SU-DHL-6 (cell line): ENCODE results near the gene CETP.
A peak's percentile ranks its signal among the peaks of the same experiment; 100 is the strongest.

Source experiments
- H2AFZ ChIP-seq: fragments of 200-600 bp; sonication (generic); 2 replicates; pipeline ENCODE4 v1.6.1; 2014; ENCODE audit warnings: low read depth, mild to moderate bottlenecking, moderate library complexity, mixed read lengths, antibody characterized with exemption, low read length; ENCODE audit not compliant: severe bottlenecking
- H3F3A ChIP-seq: fragments of 200-600 bp; shearing (Covaris generic); 2 replicates; pipeline ENCODE4 v1.6.0; 2016; ENCODE audit warnings: antibody characterized with exemption, mild to moderate bottlenecking; ENCODE audit not compliant: insufficient read depth
- H3K27ac ChIP-seq: fragments of 200-600 bp; sonication (generic); 2 replicates; pipeline ENCODE4 v1.5.1; 2016; ENCODE audit warnings: low read depth, mild to moderate bottlenecking, low read length, moderate library complexity, mixed read lengths
- H3K27me3 ChIP-seq: fragments of 200-600 bp; sonication (generic), shearing (Covaris generic); 2 replicates; pipeline ENCODE4 v1.6.0; 2014; ENCODE audit warnings: mild to moderate bottlenecking, low read length
- H3K36me3 ChIP-seq: fragments of 200-600 bp; sonication (generic); 2 replicates; pipeline ENCODE4 v1.6.1; 2014; ENCODE audit warnings: mild to moderate bottlenecking, low read length, mixed read lengths
- H3K4me2 ChIP-seq: fragments of 300-600, 200-600 bp; shearing (Covaris generic), sonication (generic); 2 replicates; pipeline ENCODE4 v1.6.0; 2014; ENCODE audit warnings: low read length, low read depth, mild to moderate bottlenecking; ENCODE audit not compliant: poor library complexity, severe bottlenecking
- H3K4me3 ChIP-seq: fragments of 200-600 bp; sonication (generic); 2 replicates; pipeline ENCODE4 v1.5.1; 2014; ENCODE audit warnings: antibody characterized with exemption, low read length, mild to moderate bottlenecking, mixed read lengths; ENCODE audit not compliant: insufficient read depth, poor library complexity, severe bottlenecking
- H3K79me2 ChIP-seq: fragments of 200-600 bp; sonication (generic); 2 replicates; pipeline ENCODE4 v1.6.1; 2014; ENCODE audit warnings: mild to moderate bottlenecking, low read length, moderate library complexity; ENCODE audit not compliant: insufficient read depth
- H3K9ac ChIP-seq: fragments of 200-600 bp; sonication (generic); 2 replicates; pipeline ENCODE4 v1.7.0; 2014; ENCODE audit warnings: mild to moderate bottlenecking, low read length
- H3K9me2 ChIP-seq: fragments of 200-600 bp; sonication (generic); replicated peaks from 2 replicates; pipeline ENCODE4 v1.6.1; 2014; ENCODE audit warnings: low read length; ENCODE audit not compliant: insufficient read depth
- H3K9me3 ChIP-seq: fragments of 200-600 bp; sonication (generic); 2 replicates; pipeline ENCODE4 v1.6.1; 2014; ENCODE audit warnings: low read length, mixed read lengths; ENCODE audit not compliant: insufficient read depth
- H4K20me1 ChIP-seq: fragments of 200-600 bp; sonication (generic); 2 replicates; pipeline ENCODE4 v1.6.1; 2014; ENCODE audit warnings: low read depth, mild to moderate bottlenecking, antibody characterized with exemption, low read length, moderate library complexity, mixed read lengths
- EZH2phosphoT487 ChIP-seq: fragments of 200-600 bp; sonication (generic), shearing (Covaris generic); conservative IDR thresholded peaks from 2 replicates; pipeline ENCODE4 v1.6.1; 2018; ENCODE audit warnings: mild to moderate bottlenecking, antibody characterized with exemption, low read length, moderate library complexity, mixed read lengths
- TF ChIP-seq, protein P1 (sequence below): fragments of 200-600 bp; sonication (generic); IDR thresholded peaks from one replicate; pipeline ENCODE4 v1.5.1; 2017; ENCODE audit warnings: antibody characterized with exemption, mild to moderate bottlenecking, low read length, moderate library complexity; ENCODE audit not compliant: insufficient read depth, poor library complexity, severe bottlenecking

Gene CETP

GRCh38 chr16:56936950-56937349, 24.8 kb upstream of the CETP start:
- H3K79me2 ChIP-seq: peaks cover 70% of the 10 kb centered on the region
- H2AFZ ChIP-seq: no peak overlapping the region
- no peak for TF ChIP-seq EZH2phosphoT487
- H3K9me2 ChIP-seq: no peaks in the 10 kb centered on the region
- H3F3A ChIP-seq: peaks cover 73% of the 10 kb centered on the region
- H3K9me3 ChIP-seq: no peaks in the 10 kb centered on the region
- no peak overlapping the region for H3K9ac ChIP-seq
- H3K36me3 ChIP-seq: peaks cover 72% of the 10 kb centered on the region
- H4K20me1 ChIP-seq: peaks cover 40% of the 10 kb centered on the region
- H3K4me2 ChIP-seq: peak overlapping the region; percentile 98
- H3K27me3 ChIP-seq: no peaks in the 10 kb centered on the region
- H3K4me3 ChIP-seq: no peak overlapping the region
- peak overlapping the region; percentile 96; the same call in 1 of the 2 replicates for H3K27ac ChIP-seq

GRCh38 chr16:56938664-56939513, 22.9 kb upstream of the CETP start:
- H3K36me3 ChIP-seq: peaks cover 72% of the 10 kb centered on the region
- peak overlapping the region; percentile 7 for H3K4me3 ChIP-seq
- peak overlapping the region; percentile 83 for H3K27ac ChIP-seq
- H4K20me1 ChIP-seq: peaks cover 30% of the 10 kb centered on the region
- H3F3A ChIP-seq: peaks cover 87% of the 10 kb centered on the region
- TF ChIP-seq EZH2phosphoT487: no peak
- no peaks in the 10 kb centered on the region for H3K9me2 ChIP-seq
- H3K9me3 ChIP-seq: no peaks in the 10 kb centered on the region
- peak overlapping the region; percentile 29; the same call in 1 of the 2 replicates for H3K9ac ChIP-seq
- no peak overlapping the region for H2AFZ ChIP-seq
- peaks cover 52% of the 10 kb centered on the region for H3K79me2 ChIP-seq
- H3K27me3 ChIP-seq: no peaks in the 10 kb centered on the region
- H3K4me2 ChIP-seq: peak overlapping the region; percentile 50

DNA sequence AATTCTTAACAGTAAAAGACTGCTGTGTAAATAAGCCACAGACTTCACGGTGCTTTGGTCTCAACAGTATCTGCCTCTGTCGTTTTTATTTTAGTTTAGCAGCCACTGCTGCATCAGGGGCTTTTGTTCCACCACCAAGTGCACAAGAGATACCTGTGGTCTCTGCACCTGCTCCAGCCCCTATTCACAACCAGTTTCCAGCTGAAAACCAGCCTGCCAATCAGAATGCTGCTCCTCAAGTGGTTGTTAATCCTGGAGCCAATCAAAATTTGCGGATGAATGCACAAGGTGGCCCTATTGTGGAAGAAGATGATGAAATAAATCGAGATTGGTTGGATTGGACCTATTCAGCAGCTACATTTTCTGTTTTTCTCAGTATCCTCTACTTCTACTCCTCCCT, 21.9 kb upstream of the CETP start:
- peaks cover 88% of the 10 kb centered on the region for H3F3A ChIP-seq
- H4K20me1 ChIP-seq: peaks cover 26% of the 10 kb centered on the region; the same call in 1 of the 2 replicates
- H3K79me2 ChIP-seq: peaks cover 42% of the 10 kb centered on the region
- TF ChIP-seq, protein P1, sequence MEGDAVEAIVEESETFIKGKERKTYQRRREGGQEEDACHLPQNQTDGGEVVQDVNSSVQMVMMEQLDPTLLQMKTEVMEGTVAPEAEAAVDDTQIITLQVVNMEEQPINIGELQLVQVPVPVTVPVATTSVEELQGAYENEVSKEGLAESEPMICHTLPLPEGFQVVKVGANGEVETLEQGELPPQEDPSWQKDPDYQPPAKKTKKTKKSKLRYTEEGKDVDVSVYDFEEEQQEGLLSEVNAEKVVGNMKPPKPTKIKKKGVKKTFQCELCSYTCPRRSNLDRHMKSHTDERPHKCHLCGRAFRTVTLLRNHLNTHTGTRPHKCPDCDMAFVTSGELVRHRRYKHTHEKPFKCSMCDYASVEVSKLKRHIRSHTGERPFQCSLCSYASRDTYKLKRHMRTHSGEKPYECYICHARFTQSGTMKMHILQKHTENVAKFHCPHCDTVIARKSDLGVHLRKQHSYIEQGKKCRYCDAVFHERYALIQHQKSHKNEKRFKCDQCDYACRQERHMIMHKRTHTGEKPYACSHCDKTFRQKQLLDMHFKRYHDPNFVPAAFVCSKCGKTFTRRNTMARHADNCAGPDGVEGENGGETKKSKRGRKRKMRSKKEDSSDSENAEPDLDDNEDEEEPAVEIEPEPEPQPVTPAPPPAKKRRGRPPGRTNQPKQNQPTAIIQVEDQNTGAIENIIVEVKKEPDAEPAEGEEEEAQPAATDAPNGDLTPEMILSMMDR: no peak
- no peak for TF ChIP-seq EZH2phosphoT487
- no peaks in the 10 kb centered on the region for H3K9me2 ChIP-seq
- H2AFZ ChIP-seq: no peak overlapping the region
- H3K4me2 ChIP-seq: peak overlapping the region; percentile 50
- H3K27me3 ChIP-seq: no peaks in the 10 kb centered on the region
- peaks cover 74% of the 10 kb centered on the region for H3K36me3 ChIP-seq
- peak overlapping the region; percentile 83 for H3K27ac ChIP-seq
- H3K4me3 ChIP-seq: no peak overlapping the region
- no peaks in the 10 kb centered on the region for H3K9me3 ChIP-seq
- 0 out of 2 replicates have a peak overlapping the region, but pooled peaks have one; percentile 29 for H3K9ac ChIP-seq

DNA sequence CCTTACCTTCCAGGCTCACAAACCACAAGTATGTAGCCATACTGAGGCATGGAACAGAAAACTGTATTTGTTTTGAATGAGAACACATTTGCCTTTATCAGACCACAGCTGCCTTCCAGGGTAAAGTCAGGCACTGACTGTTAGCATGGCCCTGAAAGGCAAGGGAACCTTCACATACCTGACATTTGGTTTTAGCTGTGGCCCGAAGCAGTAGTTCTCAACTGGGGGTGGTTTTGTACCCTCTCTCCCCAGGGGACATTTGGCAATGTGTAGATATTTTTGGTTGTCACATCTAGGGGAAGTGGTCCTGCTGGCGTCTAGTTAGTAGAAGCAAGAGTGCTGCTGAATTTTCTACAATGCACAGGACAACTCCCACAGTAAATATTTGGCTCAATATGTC, 20.7 kb upstream of the CETP start:
- H3K4me2 ChIP-seq: peak overlapping the region; percentile 50
- no peak overlapping the region for H2AFZ ChIP-seq
- no peaks in the 10 kb centered on the region for H3K27me3 ChIP-seq
- no peak overlapping the region for H3K4me3 ChIP-seq
- H3K9me3 ChIP-seq: no peaks in the 10 kb centered on the region
- peak overlapping the region; percentile 83 for H3K27ac ChIP-seq
- H3K79me2 ChIP-seq: peaks cover 30% of the 10 kb centered on the region
- peaks cover 84% of the 10 kb centered on the region for H3F3A ChIP-seq
- TF ChIP-seq, protein P1: no peak
- no peak overlapping the region for H3K9ac ChIP-seq
- H3K9me2 ChIP-seq: no peaks in the 10 kb centered on the region
- peaks cover 14% of the 10 kb centered on the region; the same call in 1 of the 2 replicates for H4K20me1 ChIP-seq
- peaks cover 63% of the 10 kb centered on the region for H3K36me3 ChIP-seq
